Liver (tissue), 9 donors: ENCODE measurements around the gene STARD9. TPM values are rescaled to one million over a fixed set of nuclear protein-coding genes. Genes with fewer than 3 reads are reported as not detected.

Experiments used
- DNase-seq: peaks from one replicate; pipeline ENCODE4 v3.0.0-alpha.2; 2017; ENCODE audit warnings: low spot score
- H3K27ac ChIP-seq, 2 donors: one replicate each; pipeline ENCODE4 v1.7.0; 2013; ENCODE audit warnings: inconsistent platforms in 2 of 2, low read length in 2 of 2, control low read depth in 1 of 2, low read depth in 1 of 2, mild to moderate bottlenecking in 1 of 2
- H3K27me3 ChIP-seq, 4 donors: one replicate each; pipeline versions ENCODE4 v1.6.1 to v1.7.0; 2013; ENCODE audit warnings: low read length in 3 of 4, inconsistent platforms in 1 of 4, mild to moderate bottlenecking in 1 of 4, moderate library complexity in 1 of 4; ENCODE audit not compliant: control insufficient read depth in 4 of 4, insufficient read depth in 4 of 4
- H3K36me3 ChIP-seq, 4 donors: one replicate each; pipeline versions ENCODE4 v1.6.1 to v1.7.0; 2013; ENCODE audit warnings: low read length in 3 of 4, mild to moderate bottlenecking in 3 of 4, low read depth in 1 of 4, moderate library complexity in 1 of 4; ENCODE audit not compliant: control insufficient read depth in 4 of 4, insufficient read depth in 3 of 4
- H3K4me1 ChIP-seq, 4 donors: one replicate each; pipeline versions ENCODE4 v1.6.1 to v1.7.0; 2013; ENCODE audit warnings: low read length in 3 of 4, mild to moderate bottlenecking in 3 of 4, moderate library complexity in 1 of 4; ENCODE audit not compliant: control insufficient read depth in 4 of 4, insufficient read depth in 4 of 4
- H3K4me3 ChIP-seq, 3 donors: one replicate each; pipeline versions ENCODE4 v1.6.1 to v1.7.0; 2013; ENCODE audit warnings: low read length in 3 of 3, control low read depth in 1 of 3, low read depth in 1 of 3, mild to moderate bottlenecking in 1 of 3
- H3K9ac ChIP-seq, 2 donors: one replicate each; pipeline ENCODE4 v1.7.0; 2013; ENCODE audit warnings: low read length in 2 of 2, mild to moderate bottlenecking in 2 of 2, moderate library complexity in 2 of 2, control low read depth in 1 of 2, low read depth in 1 of 2
- H3K9me3 ChIP-seq, 4 donors: one replicate each; pipeline versions ENCODE4 v1.6.1 to v1.7.0; 2013; ENCODE audit warnings: low read length in 3 of 4; ENCODE audit not compliant: control insufficient read depth in 4 of 4
- EGR1 ChIP-seq, 2 donors: IDR thresholded peaks; 2 replicates each; pipeline ENCODE4 v1.6.1; 2016 to 2018; ENCODE audit warnings: antibody characterized with exemption in 2 of 2, low read depth in 2 of 2
- FOXA1 ChIP-seq: IDR thresholded peaks from 2 replicates; pipeline ENCODE4 v1.6.1; 2016; ENCODE audit warnings: antibody characterized with exemption
- FOXA2 ChIP-seq: IDR thresholded peaks from 2 replicates; pipeline ENCODE4 v1.6.1; 2016; ENCODE audit warnings: antibody characterized with exemption
- GABPA ChIP-seq, 2 donors: IDR thresholded peaks in 1 of 2; conservative IDR thresholded peaks in 1 of 2; 2 replicates each; pipeline ENCODE4 v1.6.1; 2016; ENCODE audit warnings: antibody characterized with exemption in 2 of 2, mild to moderate bottlenecking in 1 of 2, moderate library complexity in 1 of 2
- HNF4A ChIP-seq, 2 donors: conservative IDR thresholded peaks; 2 replicates each; pipeline ENCODE4 v1.6.1; 2016; ENCODE audit warnings: antibody characterized with exemption in 2 of 2, mild to moderate bottlenecking in 2 of 2
- HNF4G ChIP-seq: IDR thresholded peaks from 2 replicates; pipeline ENCODE4 v1.6.1; 2016; ENCODE audit warnings: antibody characterized with exemption
- JUND ChIP-seq, 2 donors: IDR thresholded peaks; 2 replicates each; pipeline ENCODE4 v1.6.1; 2016; ENCODE audit warnings: antibody characterized with exemption in 2 of 2
- NR2F2 ChIP-seq: IDR thresholded peaks from 2 replicates; pipeline ENCODE4 v1.6.1; 2016; ENCODE audit warnings: antibody characterized with exemption
- RAD21 ChIP-seq, 2 donors: IDR thresholded peaks; 2 replicates each; pipeline ENCODE4 v1.6.1; 2016; ENCODE audit warnings: antibody characterized with exemption in 2 of 2, mild to moderate bottlenecking in 2 of 2
- RXRA ChIP-seq, 2 donors: IDR thresholded peaks; 2 replicates each; pipeline ENCODE4 v1.6.1; 2017 to 2018; ENCODE audit warnings: antibody characterized with exemption in 2 of 2, mild to moderate bottlenecking in 1 of 2
- SP1 ChIP-seq: IDR thresholded peaks from 2 replicates; pipeline ENCODE4 v1.6.1; 2018; ENCODE audit warnings: antibody characterized with exemption, mild to moderate bottlenecking
- TAF1 ChIP-seq: conservative IDR thresholded peaks from 2 replicates; pipeline ENCODE4 v1.6.1; 2016; ENCODE audit warnings: antibody characterized with exemption, mild to moderate bottlenecking
- YY1 ChIP-seq: IDR thresholded peaks from 2 replicates; pipeline ENCODE4 v1.6.1; 2016; ENCODE audit warnings: antibody characterized with exemption, mild to moderate bottlenecking
- WGBS: extraction: QIAGEN DNeasy Blood & Tissue Kit; methylation state at CpG from one replicate; pipeline ENCODE4 v1.1.7; 2013; 5-methylcytosine and 5-hydroxymethylcytosine counted together
- polyA plus RNA-seq, 2 donors: library from polyadenylated mRNA; stranded (reverse) in 1 of 2; unstranded in 1 of 2; fragments of 200-250 nt in 1 of 2; fragments of >200 nt in 1 of 2; fragmentation: Nextera tagmentation in 1 of 2; extraction: Ambion mirVana in 1 of 2; gene quantifications; one replicate each; pipeline versions ENCODE4 v1.2.1 to v1.2.3, GENCODE V29; 2013 to 2015
- total RNA-seq, 2 donors: library from RNA; depleted of rRNA; stranded (reverse); fragments of >200 nt; gene quantifications; one replicate each; pipeline ENCODE4 v1.2.3, GENCODE V29; 2014
- TF ChIP-seq, protein P1 (sequence below): IDR thresholded peaks from 2 replicates; pipeline ENCODE4 v1.6.1; 2016; ENCODE audit warnings: antibody characterized with exemption
- TF ChIP-seq, protein P2 (sequence below): IDR thresholded peaks from 2 replicates; pipeline ENCODE4 v1.6.1; 2016; ENCODE audit warnings: antibody characterized with exemption
- TF ChIP-seq, protein P3 (sequence below): IDR thresholded peaks from 2 replicates; pipeline ENCODE4 v1.6.1; 2016; ENCODE audit warnings: antibody characterized with exemption
- TF ChIP-seq, protein P4 (sequence below): fragments of 150-350 bp; IDR thresholded peaks from 2 replicates; pipeline ENCODE4 v1.5.1; 2017; ENCODE audit warnings: improper control_type of control experiment, low read depth, low read length; ENCODE audit not compliant: missing input control
- donor health status: healthy.
- donor health status: healthy.
- donor health status: healthy.
- donor health status: healthy.
- donor health status: healthy.

STARD9 gene
- total and polyA plus RNA-seq, 4 donors = 0.26 to 3.9 (median 0.54) TPM

DNA sequence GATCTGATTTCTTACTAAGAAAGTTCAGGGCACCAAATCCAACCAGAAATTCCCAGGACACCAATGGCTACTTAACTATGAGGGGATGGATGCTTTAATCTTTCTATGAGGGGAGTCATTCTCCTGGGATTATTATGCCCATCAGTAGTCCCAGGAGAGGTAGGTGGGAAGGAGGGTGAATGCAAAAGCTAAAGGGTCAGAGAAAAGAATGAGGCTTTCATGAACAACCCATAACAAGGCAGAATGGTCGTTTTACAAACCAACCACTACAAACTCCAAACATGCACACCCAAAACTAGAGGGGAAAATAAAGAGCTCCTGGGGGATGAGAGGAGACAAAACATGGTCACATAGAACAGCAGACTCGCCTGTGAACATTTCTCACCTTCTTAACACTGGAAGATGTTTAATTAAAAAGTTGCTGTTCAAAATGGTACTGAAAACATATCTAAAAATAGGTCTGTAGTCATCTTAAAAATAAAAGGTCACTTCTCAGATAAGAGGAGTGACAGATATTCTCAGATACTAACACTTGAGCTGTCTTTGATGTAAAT lies 3.7 kb downstream of the STARD9 start:
- no peak for TF ChIP-seq GABPA (IDR thresholded peaks at IDR 0.05 in 1 of 2, conservative IDR thresholded peaks at IDR 0.05 in 1 of 2)
- TF ChIP-seq TAF1 = no peak
- TF ChIP-seq RXRA (IDR thresholded peaks at IDR 0.05) = no peak
- TF ChIP-seq, protein P1, sequence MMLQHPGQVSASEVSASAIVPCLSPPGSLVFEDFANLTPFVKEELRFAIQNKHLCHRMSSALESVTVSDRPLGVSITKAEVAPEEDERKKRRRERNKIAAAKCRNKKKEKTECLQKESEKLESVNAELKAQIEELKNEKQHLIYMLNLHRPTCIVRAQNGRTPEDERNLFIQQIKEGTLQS = no peak
- no peak for TF ChIP-seq EGR1 (IDR thresholded peaks at IDR 0.05; ENCODE audit: low read depth in 2 of 2)
- TF ChIP-seq SP1 = no peak
- TF ChIP-seq, protein P2, sequence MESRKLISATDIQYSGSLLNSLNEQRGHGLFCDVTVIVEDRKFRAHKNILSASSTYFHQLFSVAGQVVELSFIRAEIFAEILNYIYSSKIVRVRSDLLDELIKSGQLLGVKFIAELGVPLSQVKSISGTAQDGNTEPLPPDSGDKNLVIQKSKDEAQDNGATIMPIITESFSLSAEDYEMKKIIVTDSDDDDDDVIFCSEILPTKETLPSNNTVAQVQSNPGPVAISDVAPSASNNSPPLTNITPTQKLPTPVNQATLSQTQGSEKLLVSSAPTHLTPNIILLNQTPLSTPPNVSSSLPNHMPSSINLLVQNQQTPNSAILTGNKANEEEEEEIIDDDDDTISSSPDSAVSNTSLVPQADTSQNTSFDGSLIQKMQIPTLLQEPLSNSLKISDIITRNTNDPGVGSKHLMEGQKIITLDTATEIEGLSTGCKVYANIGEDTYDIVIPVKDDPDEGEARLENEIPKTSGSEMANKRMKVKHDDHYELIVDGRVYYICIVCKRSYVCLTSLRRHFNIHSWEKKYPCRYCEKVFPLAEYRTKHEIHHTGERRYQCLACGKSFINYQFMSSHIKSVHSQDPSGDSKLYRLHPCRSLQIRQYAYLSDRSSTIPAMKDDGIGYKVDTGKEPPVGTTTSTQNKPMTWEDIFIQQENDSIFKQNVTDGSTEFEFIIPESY = no peak
- H3K36me3 ChIP-seq = no peaks in the 10 kb centered on the region
- H3K27ac ChIP-seq = no peak overlapping the region
- H3K27me3 ChIP-seq = no peaks in the 10 kb centered on the region
- 85% methylated on average over 2 of the region's 2 CpGs for WGBS
- no peak for DNase-seq
- H3K9me3 ChIP-seq = no peaks in the 10 kb centered on the region
- no peak overlapping the region for H3K4me3 ChIP-seq
- no peak overlapping the region for H3K9ac ChIP-seq
- H3K4me1 ChIP-seq = peaks cover 6 to 18% (median 10%) of the 10 kb centered on the region in 4 donors

DNA sequence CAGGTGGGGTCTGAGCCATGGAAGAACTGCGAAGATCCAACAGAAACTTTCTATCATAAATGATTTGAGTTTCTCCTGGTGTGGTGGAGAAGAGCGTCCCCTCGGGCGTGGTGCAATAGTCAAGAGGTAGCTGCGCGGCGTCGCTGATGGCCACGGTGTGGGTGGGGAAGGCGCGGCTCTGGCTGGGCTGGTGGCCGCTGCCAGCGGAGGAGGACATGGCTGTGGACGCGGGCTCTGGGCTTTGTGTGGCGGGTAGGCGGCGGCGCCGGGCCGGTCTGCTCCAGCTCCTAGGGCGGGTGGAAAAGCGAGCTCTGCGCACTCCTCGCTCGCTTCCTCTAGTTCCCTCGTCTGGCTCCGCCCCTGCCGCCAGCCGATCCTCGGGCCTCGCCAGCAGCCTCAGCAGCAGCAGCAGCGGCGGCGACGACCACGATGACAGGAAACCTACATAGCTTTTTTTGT lies 5.9 kb downstream of the STARD9 start:
- Histone ChIP-seq H3K36me3 (no peaks in the 10 kb centered on the region), H3K27ac (peak overlapping the region in 1 of 2 donors; percentile 49), H3K4me1 (peaks cover 0 to 5% (median 3%) of the 10 kb centered on the region in 4 donors), H3K9me3 (no peaks in the 10 kb centered on the region), H3K4me3 (peak overlapping the region; percentile 18 to 54 (median 45)), H3K9ac (peak overlapping the region; percentile 19 to 47), H3K27me3 (no peaks in the 10 kb centered on the region)
- 3% methylated on average over 37 of the region's 37 CpGs for WGBS
- peak; percentile 44 for TF ChIP-seq YY1
- TF ChIP-seq SP1 = no peak
- peak in 1 of 2 donors; percentile 30 for TF ChIP-seq RAD21 (IDR thresholded peaks at IDR 0.05)
- DNase-seq = peak; percentile 70

DNA sequence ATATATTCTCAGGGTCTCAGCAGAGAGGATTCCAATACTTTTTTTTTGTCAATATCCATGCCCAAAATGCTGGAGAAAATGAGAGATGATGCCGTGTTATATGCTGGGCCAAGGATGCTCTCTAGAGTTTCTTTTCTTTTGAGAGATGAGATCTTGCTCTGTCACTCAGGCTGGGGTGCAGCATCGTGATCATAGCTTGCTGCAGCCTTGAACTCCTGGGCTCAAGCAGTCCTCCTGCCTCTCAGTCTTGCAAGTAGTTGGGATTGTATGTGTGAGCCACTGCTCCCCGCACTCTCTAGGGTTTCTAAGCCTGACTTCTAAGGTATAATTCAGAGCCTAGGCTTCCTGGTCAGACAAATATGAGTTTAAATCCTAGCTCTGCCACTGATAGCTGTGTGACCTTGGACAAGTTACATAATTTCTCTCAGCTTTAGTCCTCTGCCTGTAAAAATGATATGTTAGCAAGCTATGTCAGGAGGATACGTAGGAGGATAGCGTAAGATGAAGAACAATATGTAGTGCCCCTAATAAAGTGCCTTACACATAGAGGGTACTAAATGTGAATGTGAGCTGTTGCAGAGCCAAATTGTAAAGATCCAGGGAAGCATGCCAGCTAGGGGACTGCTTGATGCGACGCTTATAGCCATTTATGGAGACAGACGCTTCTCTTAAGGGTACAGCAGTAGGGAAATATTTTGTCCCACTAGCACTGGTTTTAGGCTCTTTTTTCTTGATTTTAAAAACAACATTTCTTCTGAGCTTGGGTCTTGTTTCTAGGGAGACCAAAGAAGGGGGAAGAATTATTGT lies 7.4 kb downstream of the STARD9 start:
- no peaks in the 10 kb centered on the region for H3K27me3 ChIP-seq
- no peaks in the 10 kb centered on the region for H3K36me3 ChIP-seq
- H3K4me3 ChIP-seq = no peak overlapping the region
- no peaks in the 10 kb centered on the region for H3K9me3 ChIP-seq
- 89% methylated on average over 8 of the region's 8 CpGs for WGBS
- no peak for DNase-seq
- no peak overlapping the region for H3K27ac ChIP-seq
- no peak overlapping the region for H3K9ac ChIP-seq
- H3K4me1 ChIP-seq = peaks cover 0 to 4% (median 3%) of the 10 kb centered on the region in 4 donors
- TF ChIP-seq SP1 (no peak), HNF4G (no peak), RAD21 (IDR thresholded peaks at IDR 0.05) (no peak), EGR1 (IDR thresholded peaks at IDR 0.05; ENCODE audit: low read depth in 2 of 2) (no peak), FOXA1 (no peak), YY1 (no peak), FOXA2 (no peak), TAF1 (no peak), JUND (IDR thresholded peaks at IDR 0.05) (no peak), HNF4A (conservative IDR thresholded peaks at IDR 0.05) (no peak), NR2F2 (no peak)
- TF ChIP-seq, protein P3, sequence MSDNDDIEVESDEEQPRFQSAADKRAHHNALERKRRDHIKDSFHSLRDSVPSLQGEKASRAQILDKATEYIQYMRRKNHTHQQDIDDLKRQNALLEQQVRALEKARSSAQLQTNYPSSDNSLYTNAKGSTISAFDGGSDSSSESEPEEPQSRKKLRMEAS = no peak
- TF ChIP-seq, protein P2 = no peak
- TF ChIP-seq, protein P4, sequence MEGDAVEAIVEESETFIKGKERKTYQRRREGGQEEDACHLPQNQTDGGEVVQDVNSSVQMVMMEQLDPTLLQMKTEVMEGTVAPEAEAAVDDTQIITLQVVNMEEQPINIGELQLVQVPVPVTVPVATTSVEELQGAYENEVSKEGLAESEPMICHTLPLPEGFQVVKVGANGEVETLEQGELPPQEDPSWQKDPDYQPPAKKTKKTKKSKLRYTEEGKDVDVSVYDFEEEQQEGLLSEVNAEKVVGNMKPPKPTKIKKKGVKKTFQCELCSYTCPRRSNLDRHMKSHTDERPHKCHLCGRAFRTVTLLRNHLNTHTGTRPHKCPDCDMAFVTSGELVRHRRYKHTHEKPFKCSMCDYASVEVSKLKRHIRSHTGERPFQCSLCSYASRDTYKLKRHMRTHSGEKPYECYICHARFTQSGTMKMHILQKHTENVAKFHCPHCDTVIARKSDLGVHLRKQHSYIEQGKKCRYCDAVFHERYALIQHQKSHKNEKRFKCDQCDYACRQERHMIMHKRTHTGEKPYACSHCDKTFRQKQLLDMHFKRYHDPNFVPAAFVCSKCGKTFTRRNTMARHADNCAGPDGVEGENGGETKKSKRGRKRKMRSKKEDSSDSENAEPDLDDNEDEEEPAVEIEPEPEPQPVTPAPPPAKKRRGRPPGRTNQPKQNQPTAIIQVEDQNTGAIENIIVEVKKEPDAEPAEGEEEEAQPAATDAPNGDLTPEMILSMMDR = no peak
- TF ChIP-seq, protein P1 = no peak
